Measurements from ENCODE around the gene EEFSEC.

The EEFSEC gene

GRCh38 chr3:128296469-128297251, 143.4 kb downstream of the EEFSEC start:
- H3K9me3 ChIP-seq (ENCODE audit: control insufficient read depth, low read depth, low read length) = no peaks in the 10 kb centered on the region
- H3K4me3 ChIP-seq (ENCODE audit: low read length) = no peak overlapping the region
- H3K9ac ChIP-seq (ENCODE audit: low read length) = no peak overlapping the region
- H3K27ac ChIP-seq (ENCODE audit: low read length) = no peak overlapping the region
- H3K36me3 ChIP-seq (ENCODE audit: control insufficient read depth, low read depth, low read length) = no peaks in the 10 kb centered on the region
- no peaks in the 10 kb centered on the region for H3K4me1 ChIP-seq (ENCODE audit: control insufficient read depth, low read depth, low read length)
- no peaks in the 10 kb centered on the region for H3K27me3 ChIP-seq (ENCODE audit: control insufficient read depth, insufficient read depth, low read length)

- no peak overlapping the region for H3K4me3 ChIP-seq (ENCODE audit: low read length)
- H3K27ac ChIP-seq (ENCODE audit: low read length) = no peak overlapping the region
- H3K36me3 ChIP-seq (ENCODE audit: control insufficient read depth, low read depth, low read length) = no peaks in the 10 kb centered on the region
- no peak overlapping the region for H3K9ac ChIP-seq (ENCODE audit: low read length)
- H3K27me3 ChIP-seq (ENCODE audit: control insufficient read depth, insufficient read depth, low read length) = no peaks in the 10 kb centered on the region
- H3K4me1 ChIP-seq (ENCODE audit: control insufficient read depth, low read depth, low read length) = no peaks in the 10 kb centered on the region
- no peaks in the 10 kb centered on the region for H3K9me3 ChIP-seq (ENCODE audit: control insufficient read depth, low read depth, low read length)
These were observed 144.3 kb downstream of the EEFSEC start for GRCh38 chr3:128297401-128298138.

- no peaks in the 10 kb centered on the region for H3K27me3 ChIP-seq (ENCODE audit: control insufficient read depth, insufficient read depth, low read length)
- no peaks in the 10 kb centered on the region for H3K9me3 ChIP-seq (ENCODE audit: control insufficient read depth, low read depth, low read length)
- H3K36me3 ChIP-seq (ENCODE audit: control insufficient read depth, low read depth, low read length) = no peaks in the 10 kb centered on the region
- no peak overlapping the region for H3K9ac ChIP-seq (ENCODE audit: low read length)
- H3K4me3 ChIP-seq (ENCODE audit: low read length) = no peak overlapping the region
- no peaks in the 10 kb centered on the region for H3K4me1 ChIP-seq (ENCODE audit: control insufficient read depth, low read depth, low read length)
- no peak overlapping the region for H3K27ac ChIP-seq (ENCODE audit: low read length)
These were observed 148.1 kb downstream of the EEFSEC start for GRCh38 chr3:128301186-128302023.

- Histone ChIP-seq H3K36me3 (ENCODE audit: control insufficient read depth, low read depth, low read length) (no peaks in the 10 kb centered on the region), H3K9ac (ENCODE audit: low read length) (no peak overlapping the region), H3K27ac (ENCODE audit: low read length) (no peak overlapping the region), H3K27me3 (ENCODE audit: control insufficient read depth, insufficient read depth, low read length) (no peaks in the 10 kb centered on the region), H3K4me3 (ENCODE audit: low read length) (no peak overlapping the region), H3K9me3 (ENCODE audit: control insufficient read depth, low read depth, low read length) (no peaks in the 10 kb centered on the region), H3K4me1 (ENCODE audit: control insufficient read depth, low read depth, low read length) (no peaks in the 10 kb centered on the region)
These were observed 153.2 kb downstream of the EEFSEC start for GRCh38 chr3:128306481-128306880.

GRCh38 chr3:128307029-128307633, 153.8 kb downstream of the EEFSEC start:
- Histone ChIP-seq H3K36me3 (ENCODE audit: control insufficient read depth, low read depth, low read length) (no peaks in the 10 kb centered on the region), H3K27ac (ENCODE audit: low read length) (no peak overlapping the region)

GRCh38 chr3:128307781-128308469, 154.6 kb downstream of the EEFSEC start:
- no peaks in the 10 kb centered on the region for H3K9me3 ChIP-seq (ENCODE audit: control insufficient read depth, low read depth, low read length)
- H3K4me1 ChIP-seq (ENCODE audit: control insufficient read depth, low read depth, low read length) = no peaks in the 10 kb centered on the region
- H3K9ac ChIP-seq (ENCODE audit: low read length) = no peak overlapping the region
- H3K27ac ChIP-seq (ENCODE audit: low read length) = no peak overlapping the region
- no peaks in the 10 kb centered on the region for H3K36me3 ChIP-seq (ENCODE audit: control insufficient read depth, low read depth, low read length)
- no peak overlapping the region for H3K4me3 ChIP-seq (ENCODE audit: low read length)
- no peaks in the 10 kb centered on the region for H3K27me3 ChIP-seq (ENCODE audit: control insufficient read depth, insufficient read depth, low read length)

More at GRCh38 chr3:128307029-128307633, 153.8 kb downstream of the EEFSEC start:
- Histone ChIP-seq H3K27me3 (ENCODE audit: control insufficient read depth, insufficient read depth, low read length) (no peaks in the 10 kb centered on the region), H3K4me1 (ENCODE audit: control insufficient read depth, low read depth, low read length) (no peaks in the 10 kb centered on the region), H3K9me3 (ENCODE audit: control insufficient read depth, low read depth, low read length) (no peaks in the 10 kb centered on the region), H3K9ac (ENCODE audit: low read length) (no peak overlapping the region), H3K4me3 (ENCODE audit: low read length) (no peak overlapping the region)

GRCh38 chr3:128309026-128309425, 155.7 kb downstream of the EEFSEC start:
- no peaks in the 10 kb centered on the region for H3K36me3 ChIP-seq (ENCODE audit: control insufficient read depth, low read depth, low read length)
- no peaks in the 10 kb centered on the region for H3K4me1 ChIP-seq (ENCODE audit: control insufficient read depth, low read depth, low read length)
- H3K9me3 ChIP-seq (ENCODE audit: control insufficient read depth, low read depth, low read length) = no peaks in the 10 kb centered on the region
- no peak overlapping the region for H3K27ac ChIP-seq (ENCODE audit: low read length)
- H3K4me3 ChIP-seq (ENCODE audit: low read length) = no peak overlapping the region
- H3K27me3 ChIP-seq (ENCODE audit: control insufficient read depth, insufficient read depth, low read length) = no peaks in the 10 kb centered on the region
- no peak overlapping the region for H3K9ac ChIP-seq (ENCODE audit: low read length)

- Histone ChIP-seq H3K4me3 (ENCODE audit: low read length) (no peak overlapping the region), H3K36me3 (ENCODE audit: control insufficient read depth, low read depth, low read length) (no peaks in the 10 kb centered on the region), H3K27ac (ENCODE audit: low read length) (no peak overlapping the region), H3K27me3 (ENCODE audit: control insufficient read depth, insufficient read depth, low read length) (no peaks in the 10 kb centered on the region), H3K9ac (ENCODE audit: low read length) (no peak overlapping the region), H3K4me1 (ENCODE audit: control insufficient read depth, low read depth, low read length) (no peaks in the 10 kb centered on the region), H3K9me3 (ENCODE audit: control insufficient read depth, low read depth, low read length) (no peaks in the 10 kb centered on the region)
These were observed 157.2 kb downstream of the EEFSEC start for GRCh38 chr3:128310286-128311058.

GRCh38 chr3:128311441-128311844, 158.2 kb downstream of the EEFSEC start:
- Histone ChIP-seq H3K4me3 (ENCODE audit: low read length) (no peak overlapping the region), H3K27ac (ENCODE audit: low read length) (no peak overlapping the region), H3K36me3 (ENCODE audit: control insufficient read depth, low read depth, low read length) (no peaks in the 10 kb centered on the region)

GRCh38 chr3:128312271-128312670, 159.0 kb downstream of the EEFSEC start:
- H3K9me3 ChIP-seq (ENCODE audit: control insufficient read depth, low read depth, low read length) = no peaks in the 10 kb centered on the region
- H3K4me3 ChIP-seq (ENCODE audit: low read length) = no peak overlapping the region
- no peaks in the 10 kb centered on the region for H3K27me3 ChIP-seq (ENCODE audit: control insufficient read depth, insufficient read depth, low read length)
- H3K36me3 ChIP-seq (ENCODE audit: control insufficient read depth, low read depth, low read length) = no peaks in the 10 kb centered on the region
- H3K27ac ChIP-seq (ENCODE audit: low read length) = no peak overlapping the region
- H3K9ac ChIP-seq (ENCODE audit: low read length) = no peak overlapping the region
- H3K4me1 ChIP-seq (ENCODE audit: control insufficient read depth, low read depth, low read length) = no peaks in the 10 kb centered on the region

More at GRCh38 chr3:128311441-128311844, 158.2 kb downstream of the EEFSEC start:
- Histone ChIP-seq H3K9ac (ENCODE audit: low read length) (no peak overlapping the region), H3K4me1 (ENCODE audit: control insufficient read depth, low read depth, low read length) (no peaks in the 10 kb centered on the region), H3K9me3 (ENCODE audit: control insufficient read depth, low read depth, low read length) (no peaks in the 10 kb centered on the region), H3K27me3 (ENCODE audit: control insufficient read depth, insufficient read depth, low read length) (no peaks in the 10 kb centered on the region)

Data from iPS-18a (cell line).